H9 (cell line): ENCODE data around the gene PALM3. TPM values are rescaled to one million over a fixed set of nuclear protein-coding genes. Genes with fewer than 3 reads are reported as not detected.
"Not testable (repeated sequence)": the region's sequence is repeated elsewhere in the genome, so short reads cannot be mapped to it uniquely, and the experiment has no call there.

Experiments
- DNase-seq: peaks from one replicate; pipeline ENCODE4 v3.0.0-alpha.2; 2017
- H2AFZ ChIP-seq: one replicate; pipeline ENCODE4 v1.6.1; 2013; ENCODE audit warnings: mild to moderate bottlenecking, low read length, control low read depth, moderate library complexity
- H2AK5ac ChIP-seq: 2 replicates; pipeline ENCODE4 v1.6.1; 2013; ENCODE audit warnings: low read length, control low read depth, mixed read lengths; ENCODE audit not compliant: insufficient read length
- H2BK120ac ChIP-seq: one replicate; pipeline ENCODE4 v1.6.1; 2013; ENCODE audit warnings: low read depth, mild to moderate bottlenecking, low read length, control low read depth, inconsistent platforms; ENCODE audit not compliant: poor library complexity, severe bottlenecking
- H2BK12ac ChIP-seq: 2 replicates; pipeline ENCODE4 v1.6.1; 2013; ENCODE audit warnings: low read length, control low read depth, mixed read lengths, low read depth; ENCODE audit not compliant: insufficient read length
- H2BK15ac ChIP-seq: 2 replicates; pipeline ENCODE4 v1.6.1; 2013; ENCODE audit warnings: low read depth, low read length, control low read depth
- H2BK20ac ChIP-seq: one replicate; pipeline ENCODE4 v1.6.1; 2013; ENCODE audit warnings: low read depth, mild to moderate bottlenecking, low read length, control low read depth, inconsistent platforms; ENCODE audit not compliant: poor library complexity, severe bottlenecking
- H2BK5ac ChIP-seq: 2 replicates; pipeline ENCODE4 v1.6.1; 2013; ENCODE audit warnings: low read length, control low read depth, mixed read lengths; ENCODE audit not compliant: insufficient read length
- H3K14ac ChIP-seq: 2 replicates; pipeline ENCODE4 v1.6.1; 2013; ENCODE audit warnings: low read length, control low read depth; ENCODE audit not compliant: insufficient read depth
- H3K18ac ChIP-seq: 2 replicates; pipeline ENCODE4 v1.6.1; 2013; ENCODE audit warnings: low read depth, mild to moderate bottlenecking, mixed read lengths, low read length, control low read depth; ENCODE audit not compliant: insufficient read length
- H3K23ac ChIP-seq: 2 replicates; pipeline ENCODE4 v1.6.1; 2013; ENCODE audit warnings: low read length, control low read depth, mixed read lengths, low read depth; ENCODE audit not compliant: insufficient read length
- H3K23me2 ChIP-seq: 2 replicates; pipeline ENCODE4 v1.6.1; 2013; ENCODE audit warnings: low read depth, mild to moderate bottlenecking, mixed read lengths, low read length, control low read depth; ENCODE audit not compliant: insufficient read length, poor library complexity, severe bottlenecking
- H3K27ac ChIP-seq: 2 replicates; pipeline ENCODE4 v1.5.1; 2013; ENCODE audit warnings: low read length, control low read depth, mixed read lengths, low read depth; ENCODE audit not compliant: insufficient read length
- H3K27me3 ChIP-seq: 2 replicates; pipeline ENCODE4 v1.6.1; 2013; ENCODE audit warnings: low read length, control low read depth, inconsistent platforms; ENCODE audit not compliant: insufficient read depth
- H3K4ac ChIP-seq: 2 replicates; pipeline ENCODE4 v1.6.1; 2013; ENCODE audit warnings: low read depth, mild to moderate bottlenecking, control low read depth, inconsistent platforms, low read length, moderate library complexity
- H3K4me1 ChIP-seq: 2 replicates; pipeline ENCODE4 v1.6.1; 2013; ENCODE audit warnings: low read length, control low read depth, inconsistent platforms; ENCODE audit not compliant: insufficient read depth
- H3K4me2 ChIP-seq: 2 replicates; pipeline ENCODE4 v1.6.1; 2013; ENCODE audit warnings: low read length, control low read depth, mixed read lengths; ENCODE audit not compliant: insufficient read length, insufficient read depth
- H3K56ac ChIP-seq: 2 replicates; pipeline ENCODE4 v1.6.1; 2013; ENCODE audit warnings: low read depth, mild to moderate bottlenecking, mixed read lengths, low read length, control low read depth; ENCODE audit not compliant: insufficient read length
- H3K79me1 ChIP-seq: 2 replicates; pipeline ENCODE4 v1.6.1; 2013; ENCODE audit warnings: low read depth, mild to moderate bottlenecking, moderate library complexity, low read length, control low read depth, inconsistent platforms; ENCODE audit not compliant: insufficient read depth, poor library complexity, severe bottlenecking
- H3K79me2 ChIP-seq: 2 replicates; pipeline ENCODE4 v1.6.1; 2013; ENCODE audit warnings: low read length, control low read depth, inconsistent platforms; ENCODE audit not compliant: insufficient read depth
- H3K9ac ChIP-seq: 2 replicates; pipeline ENCODE4 v1.6.1; 2013; ENCODE audit warnings: low read length, control low read depth, mixed read lengths; ENCODE audit not compliant: insufficient read length; ENCODE audit errors: extremely low read depth
- H3K9me3 ChIP-seq: one replicate; pipeline ENCODE4 v1.6.1; 2013; ENCODE audit warnings: low read depth, low read length, inconsistent platforms; ENCODE audit not compliant: control insufficient read depth
- H3T11ph ChIP-seq: one replicate; pipeline ENCODE4 v1.6.1; 2013; ENCODE audit warnings: mild to moderate bottlenecking, low read length, control low read depth, inconsistent platforms
- H4K20me1 ChIP-seq: one replicate; pipeline ENCODE4 v1.6.1; 2013; ENCODE audit not compliant: control insufficient read depth, insufficient read length, insufficient read depth
- H4K5ac ChIP-seq: 2 replicates; pipeline ENCODE4 v1.6.1; 2013; ENCODE audit warnings: low read depth, mild to moderate bottlenecking, mixed read lengths, low read length, control low read depth; ENCODE audit not compliant: insufficient read length
- H4K8ac ChIP-seq: replicated peaks from 2 replicates; pipeline ENCODE4 v1.6.1; 2013; ENCODE audit warnings: low read length, control low read depth, mixed read lengths, low read depth; ENCODE audit not compliant: insufficient read length
- H4K91ac ChIP-seq: 2 replicates; pipeline ENCODE4 v1.6.1; 2013; ENCODE audit warnings: low read depth, mild to moderate bottlenecking, moderate library complexity, mixed read lengths, low read length, control low read depth; ENCODE audit not compliant: insufficient read length
- H3K27ac Mint-ChIP-seq, 3 experiments: 2 replicates in 2 of 3; 3 replicates in 1 of 3; pipeline ENCODE4 v1.8.0; 2020 to 2021; ENCODE audit warnings: mixed read lengths in 3 of 3, mild to moderate bottlenecking in 1 of 3, moderate library complexity in 1 of 3
- H3K27me3 Mint-ChIP-seq: 2 replicates; pipeline ENCODE4 v1.8.0; 2021; ENCODE audit warnings: low read depth, mild to moderate bottlenecking, moderate library complexity, mixed read lengths
- H3K36me3 Mint-ChIP-seq, 3 experiments: 2 replicates in 2 of 3; 3 replicates in 1 of 3; pipeline ENCODE4 v1.8.0; 2020 to 2021; ENCODE audit warnings: low read depth in 3 of 3, mixed read lengths in 3 of 3; ENCODE audit not compliant: insufficient read depth in 1 of 3
- H3K4me1 Mint-ChIP-seq, 2 experiments: 2 replicates each; pipeline ENCODE4 v1.8.0; 2020; ENCODE audit warnings: mixed read lengths in 2 of 2
- H3K4me3 Mint-ChIP-seq, 2 experiments: 2 replicates in 1 of 2; 3 replicates in 1 of 2; pipeline ENCODE4 v1.8.0; 2020 to 2021; ENCODE audit warnings: mild to moderate bottlenecking in 2 of 2, mixed read lengths in 2 of 2, moderate library complexity in 1 of 2
- H3K9me3 Mint-ChIP-seq, 2 experiments: 2 replicates in 1 of 2; 3 replicates in 1 of 2; pipeline ENCODE4 v1.8.0; 2020; ENCODE audit warnings: mild to moderate bottlenecking in 2 of 2, mixed read lengths in 2 of 2, moderate library complexity in 1 of 2
- WGBS: extraction: QIAGEN DNeasy Blood & Tissue Kit; methylation state at CpG from one replicate; pipeline ENCODE4 v1.1.7; 2013; ENCODE audit warnings: missing lambda C conversion rate, low lambda C conversion rate, mixed read lengths; ENCODE audit not compliant: insufficient read length; ENCODE audit errors: extremely low coverage; 5-methylcytosine and 5-hydroxymethylcytosine counted together
- total RNA-seq: library from RNA; stranded (reverse); gene quantifications from 2 replicates; pipeline ENCODE4 v1.2.1, GENCODE V29; 2021
- TF ChIP-seq, protein P1 (sequence below): fragments of 200-600 bp; sonication (generic); conservative IDR thresholded peaks from 3 replicates; pipeline ENCODE4 v1.8.0; 2021; ENCODE audit warnings: antibody characterized with exemption, mild to moderate bottlenecking

PALM3 gene
- total RNA-seq, 1 experiment from 2014 or later, result 11.5 TPM

- peak overlapping the region; percentile 2 for H3K27ac ChIP-seq
Measured at GRCh38 chr19:14042659-14043608, 18.9 kb downstream of the PALM3 start.

More at GRCh38 chr19:14042659-14043608, 18.9 kb downstream of the PALM3 start:
- peak overlapping the region; percentile 16; the same call in 1 of the 2 replicates for H3K14ac ChIP-seq
- peak overlapping the region; percentile 8 for H4K8ac ChIP-seq
- peak overlapping the region; percentile 98 for H2BK12ac ChIP-seq
- peak overlapping the region; percentile 99 for H3T11ph ChIP-seq
- H2BK5ac ChIP-seq, result peak overlapping the region; percentile 10
- peak overlapping the region; percentile 97 for H3K18ac ChIP-seq
- H3K9ac ChIP-seq, H3K79me2 ChIP-seq, H3K27me3 ChIP-seq, H3K4me2 ChIP-seq, H3K9me3 Mint-ChIP-seq, H3K27me3 Mint-ChIP-seq, H3K56ac ChIP-seq, H2AK5ac ChIP-seq, H3K4me3 Mint-ChIP-seq, H2BK20ac ChIP-seq, H3K4me1 ChIP-seq, H3K4me1 Mint-ChIP-seq, H4K20me1 ChIP-seq, H3K79me1 ChIP-seq, H3K9me3 ChIP-seq, H2BK15ac ChIP-seq, H3K23ac ChIP-seq, H3K23me2 ChIP-seq, H2AFZ ChIP-seq: not testable (repeated sequence)
- peak overlapping the region; percentile 97 for H3K4ac ChIP-seq
- H3K27ac Mint-ChIP-seq, result peak overlapping the region; percentile 91 to 99 (median 92); a peak in 6 of 7 replicates
- H4K91ac ChIP-seq, result peak overlapping the region; percentile 92
- TF ChIP-seq, protein P1, sequence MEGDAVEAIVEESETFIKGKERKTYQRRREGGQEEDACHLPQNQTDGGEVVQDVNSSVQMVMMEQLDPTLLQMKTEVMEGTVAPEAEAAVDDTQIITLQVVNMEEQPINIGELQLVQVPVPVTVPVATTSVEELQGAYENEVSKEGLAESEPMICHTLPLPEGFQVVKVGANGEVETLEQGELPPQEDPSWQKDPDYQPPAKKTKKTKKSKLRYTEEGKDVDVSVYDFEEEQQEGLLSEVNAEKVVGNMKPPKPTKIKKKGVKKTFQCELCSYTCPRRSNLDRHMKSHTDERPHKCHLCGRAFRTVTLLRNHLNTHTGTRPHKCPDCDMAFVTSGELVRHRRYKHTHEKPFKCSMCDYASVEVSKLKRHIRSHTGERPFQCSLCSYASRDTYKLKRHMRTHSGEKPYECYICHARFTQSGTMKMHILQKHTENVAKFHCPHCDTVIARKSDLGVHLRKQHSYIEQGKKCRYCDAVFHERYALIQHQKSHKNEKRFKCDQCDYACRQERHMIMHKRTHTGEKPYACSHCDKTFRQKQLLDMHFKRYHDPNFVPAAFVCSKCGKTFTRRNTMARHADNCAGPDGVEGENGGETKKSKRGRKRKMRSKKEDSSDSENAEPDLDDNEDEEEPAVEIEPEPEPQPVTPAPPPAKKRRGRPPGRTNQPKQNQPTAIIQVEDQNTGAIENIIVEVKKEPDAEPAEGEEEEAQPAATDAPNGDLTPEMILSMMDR, result peak; percentile 77
- no CpG with 5 or more reads among the region's 19 CpGs for WGBS
- peaks cover 0 to 15% (median 3%) of the 10 kb centered on the region in 3 experiments; a peak in 5 of 7 replicates for H3K36me3 Mint-ChIP-seq
- DNase-seq, result peak; percentile 91
- peak overlapping the region; percentile 13 for H4K5ac ChIP-seq
- peak overlapping the region; percentile 99 for H2BK120ac ChIP-seq
